H1 (cell line): ENCODE data around the gene GAS7. TPM values are rescaled to one million over a fixed set of nuclear protein-coding genes. Genes with fewer than 3 reads are reported as not detected.

Experiments used
- CTCF ChIA-PET: fragments of 300-600 bp; sonication (Branson Sonifier 250); formaldehyde crosslinking; loops from one replicate; lab custom pipeline; 2021; ENCODE audit not compliant: partially characterized antibody; lab: Charles Lee
- POLR2A ChIA-PET: fragments of 300-600 bp; sonication (Branson Sonifier 250); formaldehyde crosslinking; loops from one replicate; lab custom pipeline; 2021; ENCODE audit warnings: inconsistent platforms; ENCODE audit not compliant: partially characterized antibody; lab: Charles Lee
- DNase-seq, 2 experiments: peaks; one replicate each; pipeline versions ENCODE4 v3.0.0 to v3.0.0-alpha.2; 2010 to 2022; ENCODE audit warnings: low spot score in 2 of 2, low read depth in 1 of 2, mixed read lengths in 1 of 2
- FAIRE-seq: peaks from 2 replicates; lab custom pipeline; 2011; peaks lifted over from hg19 to GRCh38; lab: Jason Lieb, UNC
- H2AFZ ChIP-seq: 2 replicates; pipeline ENCODE4 v1.8.1; 2012; ENCODE audit warnings: low read length, inconsistent platforms
- H2AK5ac ChIP-seq: 2 replicates; pipeline ENCODE4 v1.6.1; 2013; ENCODE audit warnings: low read depth, low read length
- H2BK120ac ChIP-seq: replicated peaks from 2 replicates; pipeline ENCODE3; 2013; ENCODE audit warnings: low read depth, low read length, inconsistent platforms
- H2BK12ac ChIP-seq: 2 replicates; pipeline ENCODE4 v1.6.1; 2013; ENCODE audit warnings: low read depth, low read length
- H2BK15ac ChIP-seq: 2 replicates; pipeline ENCODE4 v1.6.1; 2013; ENCODE audit warnings: low read length
- H2BK20ac ChIP-seq: 2 replicates; pipeline ENCODE4 v1.6.1; 2013; ENCODE audit warnings: low read length
- H2BK5ac ChIP-seq: 2 replicates; pipeline ENCODE4 v1.6.1; 2013; ENCODE audit warnings: low read depth, low read length
- H3K14ac ChIP-seq: 2 replicates; pipeline ENCODE4 v1.6.1; 2013; ENCODE audit warnings: inconsistent platforms; ENCODE audit not compliant: insufficient read length
- H3K18ac ChIP-seq: 2 replicates; pipeline ENCODE4 v1.6.1; 2013; ENCODE audit warnings: low read length; ENCODE audit errors: extremely low read depth
- H3K23ac ChIP-seq: 2 replicates; pipeline ENCODE4 v1.6.1; 2013; ENCODE audit warnings: inconsistent platforms; ENCODE audit not compliant: insufficient read length
- H3K23me2 ChIP-seq: 2 replicates; pipeline ENCODE4 v1.6.1; 2013; ENCODE audit warnings: low read depth, low read length
- H3K27ac ChIP-seq: 2 replicates; pipeline ENCODE4 v1.6.1; 2011; ENCODE audit warnings: low read depth, low read length, inconsistent platforms
- H3K27me3 ChIP-seq, 4 experiments: replicated peaks in 1 of 4; 1 replicate in 1 of 4; 2 replicates in 3 of 4; pipeline versions ENCODE4 v1.6.1 to v1.8.1; 2011 to 2013; ENCODE audit warnings: low read length in 3 of 4, mild to moderate bottlenecking in 3 of 4, inconsistent platforms in 2 of 4, mixed read lengths in 2 of 4, moderate library complexity in 1 of 4; ENCODE audit not compliant: control insufficient read depth in 3 of 4, insufficient read depth in 3 of 4; ENCODE audit errors: extremely low read depth in 1 of 4
- H3K36me3 ChIP-seq, 4 experiments: 2 replicates each; pipeline versions ENCODE4 v1.6.1 to v1.8.1; 2011 to 2013; ENCODE audit warnings: mild to moderate bottlenecking in 4 of 4, low read length in 3 of 4, moderate library complexity in 2 of 4, control low read depth in 1 of 4, inconsistent platforms in 1 of 4; ENCODE audit not compliant: insufficient read depth in 4 of 4, control insufficient read depth in 2 of 4
- H3K4ac ChIP-seq: replicated peaks from 2 replicates; pipeline ENCODE3; 2013; ENCODE audit warnings: low read length, low read depth, mixed read lengths, inconsistent platforms; ENCODE audit not compliant: insufficient read length
- H3K4me1 ChIP-seq, 4 experiments: replicated peaks in 1 of 4; 1 replicate in 1 of 4; 2 replicates in 3 of 4; pipeline versions ENCODE4 v1.6.1 to v1.8.1; 2011 to 2013; ENCODE audit warnings: low read length in 3 of 4, inconsistent platforms in 2 of 4, mixed read lengths in 1 of 4; ENCODE audit not compliant: insufficient read depth in 4 of 4, control insufficient read depth in 3 of 4
- H3K4me2 ChIP-seq, 2 experiments: 2 replicates each; pipeline versions ENCODE4 v1.6.1 to v1.8.1; 2011 to 2013; ENCODE audit warnings: low read depth in 2 of 2, low read length in 2 of 2, control low read depth in 1 of 2, inconsistent platforms in 1 of 2, mild to moderate bottlenecking in 1 of 2; ENCODE audit not compliant: insufficient read depth in 1 of 2
- H3K4me3 ChIP-seq, 4 experiments: fragments of 200-600, 300-600 bp in 1 of 4; sonication (generic), shearing (Covaris generic), sonication (Bioruptor Twin) in 1 of 4; 2 replicates each; pipeline versions ENCODE4 v1.5.1 to v1.8.1; 2011 to 2016; ENCODE audit warnings: low read length in 4 of 4, low read depth in 3 of 4, control low read depth in 2 of 4, inconsistent platforms in 2 of 4, mild to moderate bottlenecking in 2 of 4, mixed read lengths in 1 of 4, moderate library complexity in 1 of 4; ENCODE audit not compliant: insufficient read depth in 2 of 4; ENCODE audit errors: extremely low read depth in 1 of 4
- H3K56ac ChIP-seq: replicated peaks from 2 replicates; pipeline ENCODE3; 2013; ENCODE audit warnings: low read depth, mild to moderate bottlenecking, mixed read lengths, low read length, inconsistent platforms; ENCODE audit not compliant: insufficient read length
- H3K79me1 ChIP-seq: 2 replicates; pipeline ENCODE4 v1.6.1; 2013; ENCODE audit warnings: low read depth, low read length, control low read depth
- H3K79me2 ChIP-seq, 2 experiments: 2 replicates each; pipeline versions ENCODE4 v1.6.1 to v1.8.1; 2012 to 2013; ENCODE audit warnings: low read length in 2 of 2, mild to moderate bottlenecking in 2 of 2, inconsistent platforms in 1 of 2; ENCODE audit not compliant: insufficient read depth in 2 of 2, control insufficient read depth in 1 of 2
- H3K9ac ChIP-seq, 4 experiments: replicated peaks in 1 of 4; 1 replicate in 1 of 4; 2 replicates in 3 of 4; pipeline versions ENCODE4 v1.6.1 to v1.8.1; 2011 to 2013; ENCODE audit warnings: low read depth in 3 of 4, low read length in 3 of 4, control low read depth in 2 of 4, mild to moderate bottlenecking in 2 of 4, moderate library complexity in 2 of 4, inconsistent platforms in 1 of 4; ENCODE audit errors: extremely low read depth in 1 of 4
- H3K9me3 ChIP-seq, 2 experiments: 2 replicates each; pipeline versions ENCODE4 v1.6.1 to v1.8.1; 2012 to 2013; ENCODE audit warnings: mild to moderate bottlenecking in 2 of 2, moderate library complexity in 2 of 2, control low read depth in 1 of 2, inconsistent platforms in 1 of 2, low read depth in 1 of 2, low read length in 1 of 2, mixed read lengths in 1 of 2; ENCODE audit not compliant: insufficient read depth in 2 of 2
- H4K20me1 ChIP-seq, 2 experiments: replicated peaks in 1 of 2; 2 replicates each; pipeline versions ENCODE3 to v1.8.1; 2011 to 2013; ENCODE audit warnings: inconsistent platforms in 2 of 2, low read length in 2 of 2, mild to moderate bottlenecking in 1 of 2; ENCODE audit not compliant: insufficient read depth in 2 of 2, control insufficient read depth in 1 of 2
- H4K5ac ChIP-seq: 2 replicates; pipeline ENCODE4 v1.6.1; 2013; ENCODE audit warnings: low read length, low read depth, mixed read lengths, inconsistent platforms; ENCODE audit not compliant: insufficient read length
- H4K8ac ChIP-seq: 2 replicates; pipeline ENCODE4 v1.8.0; 2013; ENCODE audit warnings: mild to moderate bottlenecking, moderate library complexity, low read length, inconsistent platforms; ENCODE audit not compliant: insufficient read depth; ENCODE audit errors: extremely low read depth
- H4K91ac ChIP-seq: replicated peaks from 2 replicates; pipeline ENCODE3; 2013; ENCODE audit warnings: low read length, mixed read lengths, inconsistent platforms; ENCODE audit not compliant: insufficient read length
- EZH2 ChIP-seq: fragments of 200-600 bp; sonication (generic); IDR thresholded peaks from 2 replicates; pipeline ENCODE4 v1.7.1; 2012; ENCODE audit warnings: low read depth, mild to moderate bottlenecking, moderate library complexity, low read length, inconsistent platforms; ENCODE audit not compliant: severe bottlenecking
- NRF1 ChIP-seq: IDR thresholded peaks from 2 replicates; pipeline ENCODE4 v1.6.1; 2011; ENCODE audit warnings: mild to moderate bottlenecking, low read depth, low read length, improper control_type of control experiment
- PHF8 ChIP-seq: fragments of 200-600 bp; sonication (generic); conservative IDR thresholded peaks from 2 replicates; pipeline ENCODE4 v1.7.1; 2012; ENCODE audit warnings: low read depth, mild to moderate bottlenecking, inconsistent platforms, low read length, moderate library complexity
- SAP30 ChIP-seq: fragments of 300-600 bp; sonication (generic); IDR thresholded peaks from 2 replicates; pipeline ENCODE4 v1.7.1; 2012; ENCODE audit warnings: low read length, moderate library complexity, mild to moderate bottlenecking, inconsistent platforms; ENCODE audit not compliant: insufficient read depth, insufficient replicate concordance
- SP4 ChIP-seq: IDR thresholded peaks from 2 replicates; pipeline ENCODE4 v1.6.1; 2012; ENCODE audit warnings: low read length, inconsistent platforms
- TAF1 ChIP-seq: IDR thresholded peaks from 2 replicates; pipeline ENCODE4 v1.6.1; 2011; ENCODE audit warnings: mild to moderate bottlenecking, low read depth, low read length
- WGBS, 2 experiments: shearing (Covaris generic) in 1 of 2; methylation state at CpG; one replicate each; pipeline versions ENCODE4 v1.1.6 to v1.1.7; 2013 to 2015; ENCODE audit warnings: low lambda C conversion rate in 2 of 2, mixed read lengths in 2 of 2, inconsistent platforms in 1 of 2, low coverage in 1 of 2, missing lambda C conversion rate in 1 of 2; ENCODE audit not compliant: insufficient replicate concordance in 2 of 2, insufficient coverage in 1 of 2, insufficient read length in 1 of 2; ENCODE audit errors: extremely low coverage in 1 of 2, missing lambda C conversion rate in 1 of 2; 5-methylcytosine and 5-hydroxymethylcytosine counted together
- polyA plus RNA-seq, 7 experiments: library from polyadenylated mRNA; depleted of rRNA in 3 of 7; stranded (reverse) in 5 of 7; unstranded in 2 of 7; fragments of >200 nt in 5 of 7; fragments of 200-250 nt in 2 of 7; gene quantifications; 1 replicate in 5 of 7; 2 replicates in 1 of 7; 4 replicates in 1 of 7; pipeline versions ENCODE4 v1.2.1 to v1.2.3, GENCODE V29; 2011 to 2013; ENCODE audit warnings: missing spikeins in 2 of 7, mixed read lengths in 2 of 7
- total RNA-seq: library from RNA; stranded (reverse); fragmentation: NEBNext Ultra II Directional; extraction: Animal tissue kit (Norgen Biotek cat#: 25700); gene quantifications from 2 replicates; pipeline ENCODE4 v1.2.1, GENCODE V29; 2021

Gene GAS7
- total and polyA plus RNA-seq, 2 of the 8 experiments (the other 6 are each of a cell fraction or from before 2014, with no cell fraction given), result 5.0 to 14.5 TPM

DNA sequence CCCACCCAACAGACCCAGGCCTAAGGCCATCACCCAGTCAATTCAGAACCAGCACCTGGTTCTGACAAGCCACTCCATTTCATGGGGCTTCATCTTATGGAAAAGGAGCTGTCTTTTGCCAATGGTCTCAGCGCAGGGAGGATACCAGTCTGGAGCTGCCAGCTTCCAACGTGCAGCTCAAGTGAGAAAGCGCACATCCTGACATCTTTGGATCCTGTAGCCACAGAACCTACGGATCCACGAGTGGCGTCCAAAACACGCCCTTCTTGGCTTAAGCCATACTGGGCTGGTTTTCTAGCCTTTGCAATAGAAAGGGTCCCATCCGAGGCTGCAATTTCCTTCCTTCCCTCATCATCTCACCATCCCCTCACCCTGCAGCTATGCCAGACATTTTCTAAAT is 101.8 kb downstream of the GAS7 start:
- 91% methylated on average over 8 of the region's 8 CpGs; no CpG with 5 or more reads in 1 of the 2 experiments for WGBS, 2 experiments
- Histone ChIP-seq H3K23me2 (no peaks in the 10 kb centered on the region), H2AFZ (no peak overlapping the region), H3K18ac (no peak overlapping the region), H2BK20ac (no peak overlapping the region), H4K5ac (no peak overlapping the region), H3K4me3 (no peak overlapping the region), H2BK15ac (no peak overlapping the region), H4K91ac (no peak overlapping the region), H3K4me1 (no peaks in the 10 kb centered on the region), H3K56ac (no peak overlapping the region), H3K14ac (no peak overlapping the region), H2BK5ac (no peak overlapping the region), H2BK12ac (0 out of 2 replicates have a peak overlapping the region, but pooled peaks have one; percentile 27), H2BK120ac (peak overlapping the region; percentile 72), H4K8ac (no peak overlapping the region), H3K27me3 (no peaks in the 10 kb centered on the region), H3K9ac (no peak overlapping the region), H3K4ac (no peak overlapping the region), H3K9me3 (peaks cover 5 to 6% of the 10 kb centered on the region in 2 experiments; a peak in 2 of 4 replicates), H3K23ac (no peak overlapping the region), H4K20me1 (no peaks in the 10 kb centered on the region), H2AK5ac (no peak overlapping the region), H3K27ac (no peak overlapping the region), H3K79me2 (no peaks in the 10 kb centered on the region), H3K79me1 (no peaks in the 10 kb centered on the region), H3K4me2 (no peak overlapping the region), H3K36me3 (no peaks in the 10 kb centered on the region)
- FAIRE-seq, result no peak
- no peak for DNase-seq
- TF ChIP-seq SAP30 (no peak), TAF1 (no peak), EZH2 (no peak), PHF8 (no peak), NRF1 (no peak), SP4 (no peak)
- POLR2A ChIA-PET, result no interaction called here
- CTCF ChIA-PET, result interaction anchor here (1.1 kb wide), 1 partner anchor 130 kb away, joined by 3 read pairs; no protein-coding TSS in a partner anchor
